K562 (cell line): Measurements from ENCODE around the gene AP2M1. TPM values are rescaled to one million over a fixed set of nuclear protein-coding genes. Genes with fewer than 3 reads are reported as not detected.

Experiments used
- ARID2 ChIP-seq: fragments of 450-650 bp; IDR thresholded peaks from 2 replicates; pipeline ENCODE4 v1.6.1; 2017; ENCODE audit warnings: antibody characterized with exemption, mild to moderate bottlenecking
- CBFA2T2 ChIP-seq: fragments of 450-650 bp; conservative IDR thresholded peaks from 2 replicates; pipeline ENCODE4 v1.6.1; 2017; ENCODE audit warnings: mild to moderate bottlenecking
- CBFB ChIP-seq: sonication (generic); formaldehyde crosslinking; IDR thresholded peaks from 2 replicates; pipeline ENCODE4 v1.4.0; 2020; ENCODE audit warnings: mild to moderate bottlenecking, missing genetic modification reagents
- CBX2 ChIP-seq: fragments of 200-600 bp; sonication (generic); IDR thresholded peaks from one replicate; pipeline ENCODE4 v1.6.1; 2012; ENCODE audit warnings: mild to moderate bottlenecking, low read length, inconsistent platforms; ENCODE audit not compliant: insufficient read depth, poor library complexity, severe bottlenecking
- ELK1 ChIP-seq: sonication (generic); formaldehyde crosslinking; IDR thresholded peaks from 2 replicates; pipeline ENCODE4 v1.8.1; 2022; ENCODE audit warnings: missing genetic modification reagents
- FOXA1 ChIP-seq: fragments of 450-650 bp; IDR thresholded peaks from 2 replicates; pipeline ENCODE4 v1.6.1; 2016; ENCODE audit warnings: mild to moderate bottlenecking, borderline replicate concordance
- FOXK1 ChIP-seq: sonication (generic); formaldehyde crosslinking; IDR thresholded peaks from 2 replicates; pipeline ENCODE4 v1.8.0; 2022; ENCODE audit warnings: missing genetic modification reagents, mild to moderate bottlenecking, borderline replicate concordance
- GATAD2A ChIP-seq: fragments of 450-650 bp; IDR thresholded peaks from 2 replicates; pipeline ENCODE4 v1.6.1; 2017
- HDAC2 ChIP-seq: fragments of 450-650 bp; IDR thresholded peaks from 2 replicates; pipeline ENCODE4 v1.6.1; 2016; ENCODE audit warnings: mild to moderate bottlenecking
- KLF16 ChIP-seq: IDR thresholded peaks from 2 replicates; pipeline ENCODE4 v1.6.1; 2016; ENCODE audit warnings: antibody characterized with exemption
- LCOR ChIP-seq: sonication (generic); formaldehyde crosslinking; IDR thresholded peaks from 2 replicates; pipeline ENCODE4 v1.8.0; 2022; ENCODE audit warnings: mild to moderate bottlenecking, missing genetic modification reagents
- MAFF ChIP-seq: IDR thresholded peaks from 2 replicates; pipeline ENCODE4 v1.6.1; 2012; ENCODE audit warnings: low read length, improper control_type of control experiment
- NR3C1 ChIP-seq: sonication (generic); formaldehyde crosslinking; IDR thresholded peaks from 2 replicates; pipeline ENCODE4 v1.8.1; 2022; ENCODE audit warnings: missing genetic modification reagents
- PHF20 ChIP-seq: fragments of 450-650 bp; IDR thresholded peaks from 2 replicates; pipeline ENCODE4 v1.6.1; 2018; ENCODE audit not compliant: partially characterized antibody
- RBM15 ChIP-seq: fragments of 200-400 bp; formaldehyde crosslinking; IDR thresholded peaks from 2 replicates; pipeline ENCODE4 v1.6.1; 2018; ENCODE audit warnings: mild to moderate bottlenecking, low read length, moderate library complexity; ENCODE audit not compliant: insufficient read depth
- RFX5 ChIP-seq: IDR thresholded peaks from 2 replicates; pipeline ENCODE4 v1.6.1; 2011; ENCODE audit warnings: low read depth, mild to moderate bottlenecking, improper control_type of control experiment, low read length
- SMARCE1 ChIP-seq: fragments of 450-650 bp; IDR thresholded peaks from 2 replicates; pipeline ENCODE4 v1.7.1; 2016; ENCODE audit warnings: mild to moderate bottlenecking
- SMC3 ChIP-seq: conservative IDR thresholded peaks from 2 replicates; pipeline ENCODE4 v1.6.1; 2011; ENCODE audit warnings: low read depth, low read length, improper control_type of control experiment; ENCODE audit not compliant: insufficient read depth
- TAF7 ChIP-seq: fragments of 450-650 bp; IDR thresholded peaks from 2 replicates; pipeline ENCODE4 v1.6.1; 2016; ENCODE audit warnings: missing genetic modification characterization, missing compliant biosample characterization
- TAL1 ChIP-seq: fragments of 450-650 bp; IDR thresholded peaks from 2 replicates; pipeline ENCODE4 v1.6.1; 2016; ENCODE audit warnings: mild to moderate bottlenecking
- TFE3 ChIP-seq: fragments of 450-650 bp; formaldehyde crosslinking; IDR thresholded peaks from 2 replicates; pipeline ENCODE4 v1.4.0; 2020; ENCODE audit warnings: mild to moderate bottlenecking, mixed read lengths
- ZBTB43 ChIP-seq: sonication (generic); formaldehyde crosslinking; IDR thresholded peaks from 2 replicates; pipeline ENCODE4 v1.8.0; 2023; ENCODE audit warnings: mild to moderate bottlenecking, missing genetic modification reagents
- ZEB2 ChIP-seq: fragments of 450-650 bp; IDR thresholded peaks from 2 replicates; pipeline ENCODE4 v1.6.1; 2016
- ZFP30 ChIP-seq: fragments of 250-450 bp; sonication (Bioruptor Pico); IDR thresholded peaks from 2 replicates; pipeline ENCODE4 v1.8.0; 2022; ENCODE audit warnings: moderate library complexity, mild to moderate bottlenecking, inconsistent platforms, borderline replicate concordance
- ZKSCAN3 ChIP-seq: fragments of 250-450 bp; sonication (Bioruptor Pico); IDR thresholded peaks from 2 replicates; pipeline ENCODE4 v1.4.0; 2020
- ZNF316 ChIP-seq: fragments of 450-650 bp; IDR thresholded peaks from 2 replicates; pipeline ENCODE4 v1.6.1; 2016
- polyA plus RNA-seq, 8 experiments: library from polyadenylated mRNA; depleted of rRNA in 4 of 8; stranded (reverse) in 5 of 8; unstranded in 3 of 8; fragments of >200 nt; fragmentation: Nextera tagmentation in 2 of 8; fragmentation: Illumina TruSeq in 1 of 8; extraction: Ambion mirVana in 2 of 8; extraction: Trizol in 1 of 8; gene quantifications; 2 replicates each; pipeline versions ENCODE4 v1.2.1 to v1.2.3, GENCODE V29; 2011 to 2014; ENCODE audit warnings: inconsistent platforms in 1 of 8, missing spikeins in 1 of 8
- total RNA-seq, 7 experiments: library from RNA; depleted of rRNA in 6 of 7; stranded (reverse); fragments of >200 nt in 6 of 7; fragmentation: Illumina TruSeq in 2 of 7; extraction: Trizol in 2 of 7; gene quantifications; 2 replicates each; pipeline versions ENCODE4 v1.2.1 to v1.2.3, GENCODE V29; 2011 to 2021; ENCODE audit warnings: low replicate concordance in 1 of 7
- TF ChIP-seq, protein P1 (sequence below): sonication (generic); formaldehyde crosslinking; IDR thresholded peaks from 2 replicates; pipeline ENCODE4 v1.8.1; 2023; ENCODE audit warnings: mild to moderate bottlenecking, missing genetic modification reagents, moderate library complexity

Gene AP2M1
- total and polyA plus RNA-seq, 9 of the 15 experiments (the other 6 are each of a cell fraction or from before 2014, with no cell fraction given) = 118 to 505 (median 296) TPM

DNA sequence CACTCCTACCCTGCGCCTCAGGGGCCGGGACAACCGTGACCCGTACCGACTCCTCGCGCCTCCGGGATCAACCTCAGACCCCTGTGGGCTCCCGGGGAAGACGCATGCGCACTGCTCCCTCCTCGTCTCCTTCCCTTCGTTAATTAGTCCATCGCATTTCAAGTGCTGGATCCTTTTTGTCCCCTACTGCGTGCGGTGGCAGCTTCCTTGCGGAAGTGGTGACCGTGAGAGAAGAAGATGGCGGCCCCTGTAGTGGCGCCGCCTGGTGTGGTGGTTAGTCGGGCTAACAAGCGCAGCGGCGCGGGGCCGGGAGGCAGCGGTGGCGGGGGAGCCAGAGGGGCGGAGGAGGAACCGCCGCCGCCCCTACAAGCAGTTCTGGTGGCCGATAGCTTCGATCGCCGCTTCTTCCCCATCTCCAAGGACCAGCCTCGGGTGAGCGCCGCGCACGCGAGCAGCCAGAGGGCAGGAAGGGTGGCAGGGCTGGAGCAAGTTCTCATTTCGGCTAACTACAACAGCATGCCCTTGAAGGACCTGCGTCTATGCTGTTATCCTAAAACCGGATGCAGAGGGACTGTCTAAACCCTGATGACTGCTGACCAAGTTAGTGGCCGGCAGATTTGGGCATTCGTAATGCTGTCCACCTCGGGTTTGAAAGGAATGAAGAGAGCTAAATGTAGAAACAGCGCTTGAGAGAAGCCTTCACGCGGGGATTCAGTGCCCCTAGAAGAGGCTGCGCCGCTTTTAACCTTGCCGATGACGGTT is 39.3 kb upstream of the AP2M1 start, which contains the start of gene EIF2B5 (continued):
- TF ChIP-seq GATAD2A = peak; percentile 38; the same call in 1 of the 2 replicates
- TF ChIP-seq, protein P1, sequence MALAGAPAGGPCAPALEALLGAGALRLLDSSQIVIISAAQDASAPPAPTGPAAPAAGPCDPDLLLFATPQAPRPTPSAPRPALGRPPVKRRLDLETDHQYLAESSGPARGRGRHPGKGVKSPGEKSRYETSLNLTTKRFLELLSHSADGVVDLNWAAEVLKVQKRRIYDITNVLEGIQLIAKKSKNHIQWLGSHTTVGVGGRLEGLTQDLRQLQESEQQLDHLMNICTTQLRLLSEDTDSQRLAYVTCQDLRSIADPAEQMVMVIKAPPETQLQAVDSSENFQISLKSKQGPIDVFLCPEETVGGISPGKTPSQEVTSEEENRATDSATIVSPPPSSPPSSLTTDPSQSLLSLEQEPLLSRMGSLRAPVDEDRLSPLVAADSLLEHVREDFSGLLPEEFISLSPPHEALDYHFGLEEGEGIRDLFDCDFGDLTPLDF (CRISPR knock-in tag) = peak; percentile 30; the same call in 1 of the 2 replicates
- no peak for TF ChIP-seq MAFF
- TF ChIP-seq CBFA2T2 = no peak
- peak; percentile 88; the same call in 1 of the 2 replicates for TF ChIP-seq LCOR (CRISPR knock-in tag)
- TF ChIP-seq KLF16 = peak; percentile 87
- TF ChIP-seq CBFB (CRISPR knock-in tag) = no peak; the same call in 1 of the 2 replicates
- peak; percentile 99 for TF ChIP-seq PHF20
- no peak for TF ChIP-seq TAL1
- TF ChIP-seq ZFP30 (CRISPR knock-in tag) = no peak
- TF ChIP-seq ZNF316 = no peak
- no peak for TF ChIP-seq NR3C1 (CRISPR knock-in tag)
- TF ChIP-seq RFX5 = no peak
- TF ChIP-seq CBX2 = no peak
- no peak for TF ChIP-seq TFE3 (CRISPR knock-in tag)
- no peak; the same call in 1 of the 2 replicates for TF ChIP-seq FOXK1
- TF ChIP-seq HDAC2 = 0 out of 2 replicates have a peak, but pooled peaks have one; percentile 26
- peak; percentile 9; the same call in 1 of the 2 replicates for TF ChIP-seq SMARCE1
- TF ChIP-seq ZBTB43 (CRISPR knock-in tag) = no peak
- TF ChIP-seq RBM15 = no peak
- TF ChIP-seq FOXA1 = no peak
- 0 out of 2 replicates have a peak, but pooled peaks have one; percentile 10 for TF ChIP-seq SMC3
- TF ChIP-seq TAF7 = peak; percentile 88
- TF ChIP-seq ARID2 = no peak
- TF ChIP-seq ZKSCAN3 (CRISPR knock-in tag) = no peak
- TF ChIP-seq ZEB2 = no peak
- no peak for TF ChIP-seq ELK1 (CRISPR knock-in tag)
